Measurements from ENCODE around the gene NUP205. TPM values are rescaled to one million over a fixed set of nuclear protein-coding genes. Genes with fewer than 3 reads are reported as not detected.

NUP205 gene
- total RNA-seq, 1 experiment from 2014 or later, result 91.0 TPM

GRCh38 chr7:135509589-135509838 is 48.2 kb upstream of the NUP205 start:
- POLR2A ChIA-PET, result no interaction called here

More at GRCh38 chr7:135509589-135509838, 48.2 kb upstream of the NUP205 start:
- ChIA-PET CTCF (no interaction called here), RAD21 (ENCODE audit: low non-redundant PET in 1 of 2, low total read pairs in 2 of 2, uncharacterized antibody in 2 of 2, unreplicated experiment in 2 of 2) (interaction anchor here in 1 of 2 experiments (0.7 kb wide), 1 partner anchor 138 kb away, joined by 3 read pairs; no protein-coding TSS in a partner anchor)
- no TSS peak for BruUV-seq (replicated peaks)
- H3K27me3 ChIP-seq (ENCODE audit: insufficient read depth, low read length), result no peaks in the 10 kb centered on the region
- peaks cover 50% of the 10 kb centered on the region for H3K79me2 ChIP-seq (ENCODE audit: insufficient read depth, low read length)
- peak overlapping the region; percentile 81 to 83 for H3K4me3 ChIP-seq (replicated peaks in 1 of 2; ENCODE audit: low read depth in 1 of 2, low read length in 2 of 2)
- no peaks in the 10 kb centered on the region for H3K36me3 ChIP-seq (ENCODE audit: control insufficient read depth in 1 of 2, insufficient read depth in 2 of 2, low read length in 2 of 2)
- H4K20me1 ChIP-seq (ENCODE audit: insufficient read depth), result peaks cover 4% of the 10 kb centered on the region; the same call in 1 of the 2 replicates
- TF ChIP-seq ZFX (IDR thresholded peaks at IDR 0.05) (peak; percentile 88; the same call in 1 of the 2 replicates), ZBTB33 (IDR thresholded peaks at IDR 0.05; ENCODE audit: extremely low read depth, insufficient replicate concordance, low read length) (no peak), TCF7L2 (IDR thresholded peaks at IDR 0.05; ENCODE audit: borderline replicate concordance, extremely low read depth, insufficient read depth, insufficient read length) (no peak)
- no peak overlapping the region for H2AFZ ChIP-seq (ENCODE audit: low read depth, low read length, poor library complexity, severe bottlenecking)
- H3K9ac ChIP-seq (ENCODE audit: low read length), result peak overlapping the region; percentile 88
- no peak for ATAC-seq
- H3K9me2 ChIP-seq (ENCODE audit: insufficient read depth), result no peaks in the 10 kb centered on the region
- H3K4me2 ChIP-seq (ENCODE audit: low read length), result peak overlapping the region; percentile 92
- H3K4me1 ChIP-seq (ENCODE audit: control insufficient read depth in 1 of 2, insufficient read depth in 2 of 2, low read length in 2 of 2), result peaks cover 16 to 37% of the 10 kb centered on the region in 2 experiments
- H3K27ac ChIP-seq (ENCODE audit: low read depth, low read length), result peak overlapping the region; percentile 68
- intact Hi-C loops (cut with micrococcal nuclease), result no loop called here
- no peak for DNase-seq (ENCODE audit: low read depth, low spot score)
- H3K9me3 ChIP-seq (ENCODE audit: control insufficient read depth in 1 of 2, insufficient read depth in 1 of 2, low read depth in 1 of 2, low read length in 2 of 2), result no peaks in the 10 kb centered on the region
